Caco-2 (cell line): Measurements from ENCODE around the gene MXRA7. TPM values are rescaled to one million over a fixed set of nuclear protein-coding genes. Genes with fewer than 3 reads are reported as not detected.
"Not testable (repeated sequence)": the region's sequence is repeated elsewhere in the genome, so short reads cannot be mapped to it uniquely, and the experiment has no call there.

Experiments
- BruUV-seq: library from RNA; stranded (reverse); fragments of 400-500 nt; replicated peaks from 2 replicates; lab custom pipeline; 2021; lab: Mats Ljungman, UMichigan
- CTCF ChIA-PET: fragments of 300-600 bp; sonication (Branson Sonifier 250); formaldehyde crosslinking; loops from one replicate; lab custom pipeline; 2022; ENCODE audit warnings: antibody characterized with exemption; lab: Charles Lee
- POLR2A ChIA-PET: fragments of 300-600 bp; sonication (Branson Sonifier 250); formaldehyde crosslinking; loops from one replicate; lab custom pipeline; 2022; ENCODE audit warnings: antibody characterized with exemption; lab: Charles Lee
- DNase-seq, 2 experiments: peaks; one replicate each; pipeline versions ENCODE4 v3.0.0 to v3.0.0-alpha.2; 2020 to 2022
- H3K27me3 ChIP-seq: replicated peaks from 2 replicates; pipeline ENCODE4 v1.6.0; 2011; ENCODE audit warnings: low read length; ENCODE audit not compliant: control insufficient read depth, insufficient read depth
- H3K36me3 ChIP-seq: 2 replicates; pipeline ENCODE4 v1.5.1; 2011; ENCODE audit warnings: low read length; ENCODE audit not compliant: control insufficient read depth, insufficient read depth
- H3K4me1 ChIP-seq: fragments of 250-450 bp; sonication (Bioruptor Pico); 2 replicates; pipeline ENCODE4 v1.5.1; 2020; ENCODE audit warnings: mild to moderate bottlenecking
- H3K4me3 ChIP-seq: 2 replicates; pipeline ENCODE4 v1.5.1; 2011; ENCODE audit warnings: low read depth, mild to moderate bottlenecking, control low read depth, low read length
- H3K9me3 ChIP-seq: fragments of 250-450 bp; sonication (Bioruptor Pico); 2 replicates; pipeline ENCODE4 v1.5.1; 2020; ENCODE audit warnings: mild to moderate bottlenecking, moderate library complexity
- H3K27ac Mint-ChIP-seq: one replicate; pipeline ENCODE4 v1.8.0; 2022; ENCODE audit warnings: mixed read lengths; ENCODE audit not compliant: unreplicated experiment
- H3K27me3 Mint-ChIP-seq: one replicate; pipeline ENCODE4 v1.8.0; 2022; ENCODE audit warnings: mixed read lengths; ENCODE audit not compliant: insufficient read depth, unreplicated experiment
- H3K36me3 Mint-ChIP-seq: one replicate; pipeline ENCODE4 v1.8.0; 2022; ENCODE audit warnings: mild to moderate bottlenecking, mixed read lengths; ENCODE audit not compliant: insufficient read depth, unreplicated experiment
- H3K4me1 Mint-ChIP-seq: one replicate; pipeline ENCODE4 v1.8.0; 2022; ENCODE audit warnings: low read depth, mixed read lengths; ENCODE audit not compliant: unreplicated experiment
- H3K4me3 Mint-ChIP-seq: one replicate; pipeline ENCODE4 v1.8.0; 2022; ENCODE audit warnings: mild to moderate bottlenecking, moderate library complexity, mixed read lengths; ENCODE audit not compliant: unreplicated experiment
- H3K9me3 Mint-ChIP-seq: one replicate; pipeline ENCODE4 v1.8.0; 2022; ENCODE audit warnings: mixed read lengths; ENCODE audit not compliant: unreplicated experiment
- intact Hi-C: fragments of 100-400 bp; cut with micrococcal nuclease; formaldehyde crosslinking; loops from one replicate; pipeline ENCODE4 v1.10.0; 2022; ENCODE audit not compliant: unreplicated experiment
- total RNA-seq: library from RNA; stranded (reverse); gene quantifications from 2 replicates; pipeline ENCODE4 v1.2.3, GENCODE V29; 2022
- TF ChIP-seq, protein P1 (sequence below), 2 experiments: fragments of 200-600 bp in 1 of 2; IDR thresholded peaks; 1 replicate in 1 of 2; 2 replicates in 1 of 2; pipeline versions ENCODE4 v1.5.1 to v1.8.0; 2011 to 2022; ENCODE audit warnings: antibody characterized with exemption in 1 of 2, control low read depth in 1 of 2, inconsistent platforms in 1 of 2, low read depth in 1 of 2, low read length in 1 of 2, mild to moderate bottlenecking in 1 of 2, moderate library complexity in 1 of 2; ENCODE audit not compliant: insufficient read depth in 1 of 2, severe bottlenecking in 1 of 2, unreplicated experiment in 1 of 2

The MXRA7 gene
- total RNA-seq, 1 experiment from 2014 or later: 70.2 TPM

DNA sequence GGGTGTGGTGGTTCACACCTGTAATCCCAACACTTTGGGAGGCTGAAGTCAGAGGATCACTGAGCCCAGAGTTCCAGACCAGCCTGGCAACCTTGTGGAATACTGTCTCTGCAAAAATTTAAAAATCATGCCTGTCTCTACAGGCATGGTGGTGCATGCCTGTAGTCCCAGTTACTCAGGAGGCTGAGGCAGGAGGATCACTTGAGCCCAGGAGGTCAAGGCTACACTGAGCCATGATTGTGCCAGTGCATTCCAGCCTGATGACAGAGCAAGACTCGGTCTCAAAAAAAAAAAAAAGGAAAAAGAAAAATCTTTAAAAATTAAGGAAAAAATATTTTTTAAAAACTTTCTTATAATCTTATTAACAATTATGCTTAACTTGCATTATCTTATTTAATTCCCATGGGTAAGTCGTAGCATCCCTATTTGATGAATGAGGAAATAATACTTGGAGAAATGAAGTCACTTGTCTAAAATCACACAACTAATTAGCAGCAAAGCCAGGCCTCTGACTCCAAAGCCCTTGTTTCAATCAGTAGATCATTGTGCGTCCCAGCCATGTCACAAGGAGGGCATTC, 40.7 kb upstream of the MXRA7 start:
- no peak for DNase-seq
- no peak overlapping the region for H3K4me3 Mint-ChIP-seq
- Histone ChIP-seq H3K9me3 (no peaks in the 10 kb centered on the region), H3K4me3 (no peak overlapping the region), H3K36me3 (no peaks in the 10 kb centered on the region; the same call in 1 of the 2 replicates), H3K27me3 (no peaks in the 10 kb centered on the region), H3K4me1 (no peaks in the 10 kb centered on the region)
- TF ChIP-seq, protein P1, sequence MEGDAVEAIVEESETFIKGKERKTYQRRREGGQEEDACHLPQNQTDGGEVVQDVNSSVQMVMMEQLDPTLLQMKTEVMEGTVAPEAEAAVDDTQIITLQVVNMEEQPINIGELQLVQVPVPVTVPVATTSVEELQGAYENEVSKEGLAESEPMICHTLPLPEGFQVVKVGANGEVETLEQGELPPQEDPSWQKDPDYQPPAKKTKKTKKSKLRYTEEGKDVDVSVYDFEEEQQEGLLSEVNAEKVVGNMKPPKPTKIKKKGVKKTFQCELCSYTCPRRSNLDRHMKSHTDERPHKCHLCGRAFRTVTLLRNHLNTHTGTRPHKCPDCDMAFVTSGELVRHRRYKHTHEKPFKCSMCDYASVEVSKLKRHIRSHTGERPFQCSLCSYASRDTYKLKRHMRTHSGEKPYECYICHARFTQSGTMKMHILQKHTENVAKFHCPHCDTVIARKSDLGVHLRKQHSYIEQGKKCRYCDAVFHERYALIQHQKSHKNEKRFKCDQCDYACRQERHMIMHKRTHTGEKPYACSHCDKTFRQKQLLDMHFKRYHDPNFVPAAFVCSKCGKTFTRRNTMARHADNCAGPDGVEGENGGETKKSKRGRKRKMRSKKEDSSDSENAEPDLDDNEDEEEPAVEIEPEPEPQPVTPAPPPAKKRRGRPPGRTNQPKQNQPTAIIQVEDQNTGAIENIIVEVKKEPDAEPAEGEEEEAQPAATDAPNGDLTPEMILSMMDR (IDR thresholded peaks at IDR 0.05; ENCODE audit: insufficient read depth in 1 of 2, low read depth in 1 of 2, low read length in 1 of 2, severe bottlenecking in 1 of 2, unreplicated experiment in 1 of 2): no peak
- no TSS peak for BruUV-seq
- intact Hi-C loops: no loop called here
- H3K27me3 Mint-ChIP-seq: no peaks in the 10 kb centered on the region
- peaks cover 49% of the 10 kb centered on the region for H3K36me3 Mint-ChIP-seq
- peaks cover 7% of the 10 kb centered on the region for H3K4me1 Mint-ChIP-seq
- ChIA-PET CTCF (no interaction called here), POLR2A (no interaction called here)
- H3K9me3 Mint-ChIP-seq: no peaks in the 10 kb centered on the region
- no peak overlapping the region for H3K27ac Mint-ChIP-seq

DNA sequence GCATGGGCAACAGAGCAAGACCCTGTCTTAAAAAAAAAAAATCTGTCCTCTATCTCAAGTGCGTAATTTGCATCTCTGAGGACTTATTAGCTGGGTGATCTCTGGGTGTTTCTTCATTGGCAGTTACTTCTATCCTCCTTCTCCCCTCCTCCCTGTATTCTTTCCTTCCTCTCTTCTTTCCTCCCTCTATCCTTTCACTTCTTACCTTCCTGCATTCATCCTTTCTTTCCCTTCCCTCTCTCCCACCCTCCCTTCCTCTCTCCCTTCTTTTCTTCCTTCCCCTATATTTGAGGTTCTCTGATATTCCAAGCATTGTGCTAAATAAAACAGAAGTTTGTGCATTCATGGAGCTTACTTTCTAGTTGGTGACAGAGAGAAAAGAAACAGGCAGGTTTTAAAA, 37.9 kb upstream of the MXRA7 start:
- Mint-ChIP-seq H3K36me3 (peaks cover 49% of the 10 kb centered on the region), H3K27me3 (no peaks in the 10 kb centered on the region), H3K4me1 (peaks cover 7% of the 10 kb centered on the region), H3K27ac (no peak overlapping the region), H3K9me3 (no peaks in the 10 kb centered on the region), H3K4me3 (no peak overlapping the region)
- intact Hi-C loops: no loop called here
- TF ChIP-seq, protein P1 (IDR thresholded peaks at IDR 0.05; ENCODE audit: insufficient read depth in 1 of 2, low read depth in 1 of 2, low read length in 1 of 2, severe bottlenecking in 1 of 2, unreplicated experiment in 1 of 2): no peak
- CTCF ChIA-PET: no interaction called here
- POLR2A ChIA-PET: interaction anchor here (1.8 kb wide), 1 partner anchor 41 kb away, joined by 4 read pairs; no protein-coding TSS in a partner anchor
- H3K4me3 ChIP-seq: no peak overlapping the region
- BruUV-seq: no TSS peak
- no peaks in the 10 kb centered on the region for H3K4me1 ChIP-seq
- no peaks in the 10 kb centered on the region for H3K9me3 ChIP-seq
- no peaks in the 10 kb centered on the region for H3K27me3 ChIP-seq
- H3K36me3 ChIP-seq: no peaks in the 10 kb centered on the region; the same call in 1 of the 2 replicates
- DNase-seq: no peak

GRCh38 chr17:76747716-76748363, 37.1 kb upstream of the MXRA7 start:
- no peak overlapping the region for H3K4me3 ChIP-seq
- TF ChIP-seq, protein P1 (IDR thresholded peaks at IDR 0.05; ENCODE audit: insufficient read depth in 1 of 2, low read depth in 1 of 2, low read length in 1 of 2, severe bottlenecking in 1 of 2, unreplicated experiment in 1 of 2): no peak
- ChIA-PET POLR2A (no interaction called here), CTCF (interaction anchor here (0.6 kb wide), 1 partner anchor 402 kb away, joined by 3 read pairs; no protein-coding TSS in a partner anchor)
- Mint-ChIP-seq H3K9me3 (no peaks in the 10 kb centered on the region), H3K4me3 (no peak overlapping the region), H3K36me3 (peaks cover 43% of the 10 kb centered on the region), H3K4me1 (no peaks in the 10 kb centered on the region), H3K27me3 (no peaks in the 10 kb centered on the region), H3K27ac (no peak overlapping the region)
- no peaks in the 10 kb centered on the region; the same call in 1 of the 2 replicates for H3K36me3 ChIP-seq
- DNase-seq: no peak
- intact Hi-C loops: no loop called here
- BruUV-seq: no TSS peak
- no peaks in the 10 kb centered on the region for H3K9me3 ChIP-seq
- H3K4me1 ChIP-seq: no peaks in the 10 kb centered on the region
- H3K27me3 ChIP-seq: no peaks in the 10 kb centered on the region

DNA sequence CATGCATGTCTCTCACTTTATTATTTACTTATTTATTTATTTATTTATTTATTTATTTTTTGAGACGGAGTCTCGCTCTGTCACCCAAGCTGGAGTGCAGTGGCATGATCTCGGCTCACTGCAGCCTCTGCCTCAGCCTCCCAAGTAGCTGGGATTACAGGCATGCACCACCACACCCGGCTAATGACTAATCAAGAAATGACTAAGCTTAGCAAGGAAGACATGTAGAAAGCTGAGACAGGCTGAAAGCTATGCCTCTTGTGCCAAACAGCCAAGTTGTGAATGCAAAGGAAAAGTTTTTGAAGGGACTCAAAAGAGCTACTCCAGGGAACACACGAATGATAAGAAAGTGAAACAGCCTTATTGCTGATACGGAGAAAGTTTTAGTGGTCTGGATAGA, 35.0 kb upstream of the MXRA7 start:
- H3K4me1 Mint-ChIP-seq, H3K36me3 ChIP-seq, H3K4me1 ChIP-seq, H3K27me3 ChIP-seq, intact Hi-C loops, BruUV-seq, H3K4me3 ChIP-seq, H3K4me3 Mint-ChIP-seq, DNase-seq, H3K9me3 Mint-ChIP-seq, H3K27me3 Mint-ChIP-seq, H3K27ac Mint-ChIP-seq, H3K9me3 ChIP-seq, CTCF ChIA-PET: not testable (repeated sequence)
- H3K36me3 Mint-ChIP-seq: peaks cover 48% of the 10 kb centered on the region
- POLR2A ChIA-PET: interaction anchor here (0.9 kb wide), 1 partner anchor 35 kb away, joined by 3 read pairs; the partner anchor contains the start of gene MXRA7
